Urothelium cell line (cell line): ENCODE data around the gene NEFH.

ENCODE experiments used
- DNase-seq: peaks from one replicate; pipeline ENCODE4 v3.0.0; 2011; ENCODE audit warnings: low spot score, mixed read lengths
- FAIRE-seq: peaks from 2 replicates; lab custom pipeline; 2011; peaks lifted over from hg19 to GRCh38; lab: Jason Lieb, UNC

The NEFH gene

DNA sequence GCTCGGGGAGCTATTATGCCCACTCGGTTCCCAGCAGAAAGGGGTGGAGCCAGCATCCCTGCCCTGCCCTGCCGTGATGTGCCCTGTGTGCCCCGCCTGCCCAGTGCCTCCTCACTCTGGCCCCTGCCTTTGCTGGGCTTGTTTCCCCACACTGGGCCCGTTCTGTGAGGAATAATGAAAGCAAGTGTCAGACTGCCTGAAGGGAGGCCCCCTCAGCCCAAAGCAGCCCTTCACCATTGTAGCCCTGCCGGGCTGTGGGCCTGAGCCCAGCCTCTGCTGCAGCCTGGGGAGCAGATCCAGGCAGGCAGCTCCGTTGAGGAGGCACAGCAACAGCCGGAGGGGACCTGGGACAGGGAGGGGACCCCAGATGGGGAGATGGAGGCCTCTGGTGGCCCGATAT is 20.2 kb upstream of the NEFH start:
- DNase-seq, result no peak
- no peak for FAIRE-seq

DNA sequence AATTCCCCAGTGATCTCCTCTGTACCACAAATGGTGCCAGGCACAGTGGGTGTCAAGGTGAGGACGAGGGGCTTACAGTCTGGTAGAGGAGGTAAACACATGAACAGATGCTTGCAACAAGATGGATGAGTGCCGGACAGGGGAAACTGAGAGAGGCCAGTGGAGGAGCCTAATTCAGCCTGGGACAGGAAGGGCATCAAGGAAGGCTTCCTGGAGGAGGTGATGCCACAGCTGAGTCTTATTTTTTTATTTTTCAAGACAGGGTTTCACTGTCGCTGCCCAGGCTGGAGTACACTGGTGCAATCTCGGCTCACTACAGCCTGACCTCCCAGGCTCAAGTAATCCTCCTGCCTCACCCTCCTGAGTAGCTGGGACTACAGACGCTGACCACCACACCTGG is 18.8 kb upstream of the NEFH start:
- FAIRE-seq, result no peak
- DNase-seq, result no peak

DNA sequence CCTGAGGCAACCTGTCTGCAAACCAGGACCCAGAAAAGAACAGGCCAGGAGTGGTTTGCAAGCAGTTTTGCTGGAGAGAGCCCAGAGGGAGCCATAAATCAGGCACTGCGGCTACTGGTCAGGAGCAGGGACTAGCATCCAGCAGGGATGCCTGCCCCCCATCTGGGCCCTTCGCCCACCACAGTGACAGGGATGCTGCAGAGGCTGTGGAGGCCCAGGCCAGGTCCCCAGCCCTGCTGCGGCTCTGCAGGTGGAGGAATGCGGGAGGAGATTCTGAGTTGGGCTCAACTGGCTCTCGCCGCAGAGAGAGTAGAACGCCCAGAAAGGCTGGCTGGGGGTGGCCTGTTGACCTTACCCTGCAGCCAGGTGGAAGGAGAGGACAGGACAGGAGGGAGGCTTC is 16.4 kb upstream of the NEFH start:
- DNase-seq (no peak), FAIRE-seq (peak; percentile 5)

DNA sequence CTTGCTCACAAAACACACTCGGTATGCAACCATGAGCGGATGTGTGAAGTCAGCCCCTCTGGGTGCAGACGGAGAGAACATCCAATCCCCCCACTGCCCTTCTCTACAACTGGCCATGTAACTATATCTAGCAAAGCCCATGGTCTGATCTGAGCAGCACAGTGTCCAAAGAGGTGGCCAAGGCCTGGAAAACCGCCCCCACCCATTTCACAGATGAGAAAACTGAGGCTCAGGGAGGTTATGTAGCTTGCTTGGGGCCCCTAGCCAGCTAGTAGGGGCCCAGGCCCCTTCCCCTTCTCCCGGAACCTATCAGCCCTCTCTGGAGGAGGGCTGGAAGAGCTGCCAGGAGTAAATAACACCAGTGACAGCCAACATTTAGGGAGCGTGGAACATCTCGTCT is 15.4 kb upstream of the NEFH start:
- no peak for FAIRE-seq
- DNase-seq, result no peak

DNA sequence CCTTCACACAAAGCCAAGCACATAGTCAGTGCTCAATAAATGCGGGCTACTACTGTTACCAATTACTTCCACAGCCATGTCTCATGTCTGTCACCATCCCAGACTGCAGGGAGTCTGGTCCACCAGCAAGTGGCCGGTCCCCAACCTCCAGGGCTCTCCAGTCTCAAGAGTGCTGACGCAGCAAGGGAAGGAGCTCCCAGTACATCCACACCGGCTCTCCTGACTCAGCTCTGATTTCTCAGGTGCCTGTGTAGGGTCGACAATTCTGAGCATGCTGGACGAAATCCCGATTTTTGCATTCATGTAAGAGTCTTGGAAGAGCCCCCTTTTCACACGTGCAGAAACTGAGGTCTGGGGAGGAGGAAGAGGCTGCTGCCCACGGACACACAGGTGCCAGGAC is 10.3 kb upstream of the NEFH start:
- peak; percentile 66 for FAIRE-seq
- no peak for DNase-seq

DNA sequence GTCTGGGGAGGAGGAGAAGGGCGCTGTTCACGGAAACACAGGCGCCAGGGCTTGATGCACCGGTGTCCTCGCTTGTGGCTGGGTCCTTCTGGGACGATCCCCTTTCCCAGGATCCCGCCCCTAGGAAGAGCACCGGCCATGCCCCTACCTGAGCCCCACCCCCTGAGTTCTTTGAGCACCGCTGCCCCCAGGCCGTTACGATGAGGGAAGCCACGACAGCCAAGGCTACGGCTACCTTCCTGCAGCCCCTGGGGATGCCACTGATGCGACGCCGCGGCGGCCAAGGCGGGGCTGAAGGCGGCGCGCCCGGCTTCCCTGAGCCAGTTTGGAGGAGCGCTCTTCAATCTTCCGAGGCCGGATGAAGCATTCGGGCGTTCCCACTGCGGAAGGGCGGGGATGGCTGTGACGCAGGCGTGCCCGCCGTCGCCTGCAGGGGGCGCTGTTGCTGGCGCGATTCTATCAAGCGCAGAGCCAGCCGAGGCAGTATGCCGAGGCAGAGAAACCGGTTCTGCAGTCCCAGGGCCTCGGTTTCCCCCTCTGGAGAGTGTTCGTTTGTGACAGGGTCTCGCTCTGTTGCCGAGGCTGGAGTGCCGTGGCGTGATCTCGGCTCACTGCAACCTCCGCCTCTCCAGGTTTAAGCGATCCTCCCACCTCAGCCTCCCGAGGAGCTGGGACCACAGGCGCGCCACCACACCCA is 9.7 kb upstream of the NEFH start:
- DNase-seq, result peak; percentile 95
- FAIRE-seq, result peak; percentile 72

DNA sequence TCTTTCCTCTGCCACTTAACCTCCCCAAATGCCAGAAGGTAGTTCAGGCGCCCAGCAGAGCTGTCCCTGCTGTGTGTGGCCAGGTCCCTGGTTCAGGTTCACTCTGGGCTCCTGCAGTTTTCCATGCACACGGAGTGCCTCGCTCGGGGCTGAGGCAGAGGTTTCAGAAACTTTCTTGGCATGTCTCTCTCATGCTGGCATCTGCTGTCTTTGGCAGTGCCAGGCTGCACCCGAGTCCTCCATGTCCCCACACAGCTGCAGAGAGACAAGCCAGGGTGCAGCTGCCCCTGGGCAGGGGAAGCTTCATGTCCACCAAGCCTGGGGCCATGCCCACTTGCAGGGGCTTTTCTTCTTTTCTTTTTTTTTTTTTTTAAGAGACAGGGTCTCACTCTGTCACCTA is 7.0 kb upstream of the NEFH start:
- DNase-seq (no peak), FAIRE-seq (no peak)

DNA sequence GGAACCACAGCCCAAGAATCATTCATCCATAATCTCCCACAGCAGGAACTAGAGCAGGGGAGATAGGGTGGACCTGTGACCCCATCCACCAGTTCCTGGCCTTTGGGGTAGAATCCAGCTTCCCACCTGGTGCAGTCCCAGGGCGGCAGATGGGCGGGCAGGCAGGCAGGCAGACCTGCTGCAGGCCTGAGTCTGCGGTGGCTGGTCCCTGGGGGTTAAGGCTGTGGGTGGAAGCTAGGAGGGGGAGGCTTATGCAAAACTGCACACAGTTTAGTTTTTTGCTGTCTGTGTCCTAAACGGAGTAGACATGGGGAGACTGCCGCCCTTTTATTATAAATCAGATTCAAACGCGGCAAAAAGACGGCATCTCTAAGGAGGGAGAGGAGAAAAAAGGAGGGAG is 4.5 kb upstream of the NEFH start:
- FAIRE-seq (no peak), DNase-seq (no peak)

DNA sequence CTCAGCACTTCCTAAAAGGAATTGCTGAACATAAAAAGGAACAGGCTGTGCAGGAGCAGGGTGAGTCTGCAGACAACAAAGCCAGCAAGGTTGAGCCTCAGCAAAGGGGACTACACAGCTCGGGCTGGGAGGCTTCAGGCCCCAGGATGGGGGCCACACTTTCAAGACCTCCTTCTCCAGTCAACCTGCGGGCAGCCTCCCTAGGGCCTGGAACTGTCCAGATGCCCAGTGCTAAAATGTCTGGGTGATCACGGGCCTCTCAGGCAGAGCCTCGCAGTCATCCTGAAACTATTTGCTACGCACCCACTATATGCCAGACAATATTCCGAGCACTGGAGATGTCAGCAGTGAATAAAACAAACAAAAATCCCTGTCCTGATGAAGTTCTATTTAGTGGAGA is 3.9 kb upstream of the NEFH start:
- FAIRE-seq (no peak), DNase-seq (no peak)

DNA sequence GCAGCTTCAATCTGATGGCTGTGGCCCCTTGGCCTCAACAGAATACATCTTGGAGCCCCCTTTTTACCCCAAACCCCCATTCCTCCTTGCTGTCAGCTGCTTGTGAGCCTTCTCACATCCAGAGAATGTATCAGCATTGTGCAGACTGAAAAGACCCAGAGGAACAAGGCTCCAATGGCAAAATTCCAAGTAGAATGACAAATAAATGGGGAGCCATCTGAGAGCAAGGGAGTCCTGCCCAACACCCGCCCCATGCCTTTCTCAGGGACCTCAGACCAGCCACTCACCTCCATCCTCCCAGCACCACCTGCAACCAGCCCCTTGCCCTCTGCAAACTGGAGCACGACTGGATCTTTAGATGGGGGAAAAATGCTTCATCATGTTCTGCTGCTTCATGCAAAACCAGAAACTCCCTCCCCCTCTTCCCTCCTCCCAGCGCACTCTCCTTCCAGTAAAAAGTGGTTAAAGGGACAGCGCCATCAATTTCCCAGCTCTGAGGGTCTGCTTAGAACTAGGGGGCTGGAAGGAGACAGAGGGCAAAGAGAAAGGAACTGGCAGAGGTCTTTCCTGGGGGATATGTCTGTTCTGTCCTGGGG is 2.2 kb upstream of the NEFH start:
- DNase-seq (no peak), FAIRE-seq (no peak)

DNA sequence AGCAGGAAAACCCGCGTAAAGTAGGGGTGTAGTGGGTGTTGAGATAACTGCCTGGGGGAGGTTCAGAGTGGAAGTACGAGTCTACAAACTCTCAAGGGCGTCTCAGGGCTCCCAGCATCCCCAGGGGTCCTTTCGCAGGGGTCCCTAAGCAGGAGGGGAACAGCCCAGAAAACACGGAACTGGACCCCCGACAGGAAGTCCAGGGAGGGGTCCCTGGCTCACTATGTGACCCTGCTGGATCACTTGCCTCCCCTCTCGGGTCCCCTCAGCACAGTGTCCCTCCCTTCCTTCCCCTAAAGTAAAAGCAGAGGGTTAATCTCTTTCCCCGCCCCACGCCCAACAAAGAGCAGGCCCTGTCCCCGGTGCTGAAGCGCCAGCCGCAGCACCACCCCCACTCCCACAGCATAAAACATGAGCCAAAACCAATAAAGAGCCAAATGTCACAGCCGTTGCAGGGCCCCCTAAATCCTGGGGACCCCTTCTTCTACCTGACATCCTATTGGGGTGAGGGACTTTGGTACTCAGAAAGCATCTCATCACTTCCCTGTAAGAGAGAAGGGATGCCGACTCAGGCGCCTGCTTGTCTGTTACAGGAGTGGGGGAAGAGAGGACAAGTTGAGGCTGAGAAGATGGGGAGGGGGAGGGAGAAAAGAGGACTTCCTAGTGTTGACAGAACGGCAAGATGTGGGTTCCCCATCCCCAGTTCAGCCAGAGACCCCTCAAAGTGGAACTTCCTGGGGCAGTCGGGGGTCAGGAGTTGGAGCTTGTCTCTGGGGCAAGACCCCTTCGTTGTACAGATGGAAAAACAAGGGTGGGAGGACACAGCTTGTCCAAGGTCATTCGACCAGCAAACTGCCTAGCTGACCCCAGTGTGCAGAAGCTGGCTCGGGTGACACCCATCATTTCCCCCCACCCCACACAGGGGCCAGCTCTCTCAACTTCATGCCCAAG is 1.4 kb upstream of the NEFH start:
- DNase-seq (peak; percentile 68), FAIRE-seq (no peak)

DNA sequence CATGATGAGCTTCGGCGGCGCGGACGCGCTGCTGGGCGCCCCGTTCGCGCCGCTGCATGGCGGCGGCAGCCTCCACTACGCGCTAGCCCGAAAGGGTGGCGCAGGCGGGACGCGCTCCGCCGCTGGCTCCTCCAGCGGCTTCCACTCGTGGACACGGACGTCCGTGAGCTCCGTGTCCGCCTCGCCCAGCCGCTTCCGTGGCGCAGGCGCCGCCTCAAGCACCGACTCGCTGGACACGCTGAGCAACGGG is 169 bp downstream of the NEFH start:
- no peak for DNase-seq
- no peak for FAIRE-seq

DNA sequence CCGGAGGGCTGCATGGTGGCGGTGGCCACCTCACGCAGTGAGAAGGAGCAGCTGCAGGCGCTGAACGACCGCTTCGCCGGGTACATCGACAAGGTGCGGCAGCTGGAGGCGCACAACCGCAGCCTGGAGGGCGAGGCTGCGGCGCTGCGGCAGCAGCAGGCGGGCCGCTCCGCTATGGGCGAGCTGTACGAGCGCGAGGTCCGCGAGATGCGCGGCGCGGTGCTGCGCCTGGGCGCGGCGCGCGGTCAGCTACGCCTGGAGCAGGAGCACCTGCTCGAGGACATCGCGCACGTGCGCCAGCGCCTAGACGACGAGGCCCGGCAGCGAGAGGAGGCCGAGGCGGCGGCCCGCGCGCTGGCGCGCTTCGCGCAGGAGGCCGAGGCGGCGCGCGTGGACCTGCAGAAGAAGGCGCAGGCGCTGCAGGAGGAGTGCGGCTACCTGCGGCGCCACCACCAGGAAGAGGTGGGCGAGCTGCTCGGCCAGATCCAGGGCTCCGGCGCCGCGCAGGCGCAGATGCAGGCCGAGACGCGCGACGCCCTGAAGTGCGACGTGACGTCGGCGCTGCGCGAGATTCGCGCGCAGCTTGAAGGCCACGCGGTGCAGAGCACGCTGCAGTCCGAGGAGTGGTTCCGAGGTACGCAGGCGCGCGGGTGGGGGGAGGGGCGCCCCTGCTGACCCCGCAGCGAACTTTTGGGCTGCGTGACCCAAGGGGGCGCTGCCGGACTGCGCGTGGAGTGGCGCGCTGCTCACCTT is 670 bp downstream of the NEFH start:
- no peak for DNase-seq
- no peak for FAIRE-seq

DNA sequence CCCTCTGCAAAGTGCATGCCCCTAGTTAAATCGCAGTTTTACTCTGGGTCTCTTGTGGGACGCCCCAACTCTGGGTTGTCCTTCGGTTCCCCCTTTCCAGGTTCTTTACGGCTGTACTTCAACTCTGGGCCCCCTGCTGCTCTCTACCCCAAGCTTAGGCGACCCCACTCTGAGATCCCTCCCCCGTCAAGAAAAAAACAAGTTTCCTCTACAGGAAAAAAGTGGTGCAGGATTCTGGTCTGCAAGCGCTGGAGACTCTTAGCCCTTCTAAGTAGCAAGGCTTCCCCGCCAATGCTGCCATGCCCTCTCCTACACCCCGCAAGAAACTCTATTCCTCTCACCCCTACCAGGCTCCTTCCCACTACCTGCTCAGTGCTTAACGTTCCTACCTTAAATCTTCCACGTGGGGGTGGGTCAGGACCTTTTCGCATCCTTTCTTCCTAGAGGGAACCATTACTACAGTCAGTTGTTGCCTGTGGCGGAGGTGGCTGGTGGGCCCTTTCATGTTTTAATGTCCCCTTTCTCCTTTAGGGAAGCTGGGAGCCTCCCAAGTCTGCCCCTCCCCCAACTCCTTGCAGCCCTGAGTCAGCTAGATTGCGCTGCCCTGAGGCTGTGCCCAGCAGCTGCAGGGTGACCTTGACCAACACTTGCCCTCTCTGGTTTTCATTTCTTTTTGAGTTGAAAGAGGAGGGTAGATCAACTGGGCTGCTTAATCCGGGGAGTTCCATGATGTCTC is 1.4 kb downstream of the NEFH start:
- FAIRE-seq (no peak), DNase-seq (no peak)

DNA sequence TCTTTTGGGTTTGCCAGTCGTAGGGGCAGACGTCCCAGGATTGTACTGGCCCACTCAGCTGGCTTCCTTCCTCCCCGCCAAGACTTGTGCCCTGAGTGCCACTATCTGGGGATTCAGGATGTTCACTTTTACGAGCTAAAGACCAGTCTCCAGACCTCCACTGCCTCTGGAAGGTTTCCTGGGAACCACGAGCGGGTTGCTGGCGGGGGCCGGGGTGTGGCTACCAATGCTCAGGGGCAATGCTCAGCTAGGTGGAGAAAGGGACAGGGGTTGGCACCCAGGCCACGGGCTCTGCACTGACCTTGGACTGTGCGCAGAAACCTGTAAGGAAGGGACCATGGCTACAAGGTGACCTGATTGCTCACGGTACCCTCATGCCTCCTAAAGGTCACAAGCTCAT is 2.2 kb downstream of the NEFH start:
- no peak for DNase-seq
- FAIRE-seq, result no peak

DNA sequence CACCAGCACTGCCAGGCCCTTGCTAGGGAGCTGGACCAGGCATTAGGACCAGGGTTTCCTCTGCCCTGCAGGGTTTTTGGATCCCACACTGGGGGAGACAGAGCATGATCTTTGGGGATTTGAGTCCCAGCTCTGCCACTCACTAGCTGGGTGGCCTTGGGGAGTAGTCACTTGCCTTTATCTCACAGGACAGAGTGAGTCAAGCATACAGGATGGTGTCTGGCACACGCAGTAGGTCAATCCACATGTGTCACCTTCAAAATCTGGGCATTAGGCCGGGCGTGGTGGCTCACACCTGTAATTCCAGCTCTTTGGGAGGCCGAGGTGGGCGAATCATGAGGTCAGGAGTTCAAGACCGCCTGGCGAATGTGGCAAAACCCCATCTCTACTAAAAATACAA is 2.7 kb downstream of the NEFH start:
- FAIRE-seq, result peak; percentile 56

DNA sequence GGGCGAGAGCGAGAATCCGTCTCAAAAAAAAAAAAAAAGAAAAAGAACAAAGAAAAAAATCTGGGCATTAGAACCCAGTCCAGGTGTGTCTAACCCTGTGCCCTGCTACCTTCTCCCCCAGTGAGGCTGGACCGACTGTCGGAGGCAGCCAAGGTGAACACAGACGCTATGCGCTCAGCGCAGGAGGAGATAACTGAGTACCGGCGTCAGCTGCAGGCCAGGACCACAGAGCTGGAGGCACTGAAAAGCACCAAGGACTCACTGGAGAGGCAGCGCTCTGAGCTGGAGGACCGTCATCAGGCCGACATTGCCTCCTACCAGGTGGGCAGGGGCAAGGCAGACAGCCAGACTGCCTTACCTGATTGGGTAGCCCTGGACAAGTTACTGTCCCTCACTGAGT is 3.2 kb downstream of the NEFH start:
- peak; percentile 77 for FAIRE-seq
- no peak for DNase-seq

More for the DNA sequence above, 2.7 kb downstream of the NEFH start:
- DNase-seq, result no peak

DNA sequence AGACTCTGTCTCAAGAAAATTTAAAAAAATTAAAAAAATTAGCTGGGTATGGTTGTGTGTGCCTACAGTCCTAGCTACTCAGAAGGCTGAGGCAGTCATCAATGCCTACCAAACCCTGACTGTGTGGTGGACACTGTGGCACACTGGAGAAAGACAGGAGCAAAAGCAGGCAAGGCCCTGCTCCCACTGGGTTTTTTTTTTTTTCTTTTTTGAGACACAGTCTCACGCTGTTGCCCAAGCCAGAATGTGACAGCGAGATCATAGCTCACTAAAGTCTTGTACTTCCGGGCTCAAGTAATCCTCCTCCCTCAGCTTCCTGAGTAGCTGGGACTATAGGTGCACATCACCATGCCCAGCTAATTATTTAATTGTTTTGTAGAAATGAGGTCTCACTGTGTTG is 4.6 kb downstream of the NEFH start:
- no peak for FAIRE-seq
- no peak for DNase-seq

DNA sequence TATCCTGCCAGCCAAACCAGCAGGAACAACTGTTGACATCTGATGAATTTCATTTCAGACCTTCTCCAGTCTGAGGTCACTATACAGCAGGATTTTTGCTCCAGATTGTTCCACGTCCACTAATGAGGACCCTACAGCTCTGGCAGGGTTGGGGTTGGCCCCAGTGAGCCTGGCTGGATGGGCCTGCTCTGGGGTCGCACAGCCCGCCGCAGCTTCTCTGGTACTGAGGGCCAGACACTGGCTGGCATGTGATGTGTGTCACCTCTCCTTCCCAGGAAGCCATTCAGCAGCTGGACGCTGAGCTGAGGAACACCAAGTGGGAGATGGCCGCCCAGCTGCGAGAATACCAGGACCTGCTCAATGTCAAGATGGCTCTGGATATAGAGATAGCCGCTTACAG is 5.4 kb downstream of the NEFH start:
- DNase-seq (no peak), FAIRE-seq (no peak)

DNA sequence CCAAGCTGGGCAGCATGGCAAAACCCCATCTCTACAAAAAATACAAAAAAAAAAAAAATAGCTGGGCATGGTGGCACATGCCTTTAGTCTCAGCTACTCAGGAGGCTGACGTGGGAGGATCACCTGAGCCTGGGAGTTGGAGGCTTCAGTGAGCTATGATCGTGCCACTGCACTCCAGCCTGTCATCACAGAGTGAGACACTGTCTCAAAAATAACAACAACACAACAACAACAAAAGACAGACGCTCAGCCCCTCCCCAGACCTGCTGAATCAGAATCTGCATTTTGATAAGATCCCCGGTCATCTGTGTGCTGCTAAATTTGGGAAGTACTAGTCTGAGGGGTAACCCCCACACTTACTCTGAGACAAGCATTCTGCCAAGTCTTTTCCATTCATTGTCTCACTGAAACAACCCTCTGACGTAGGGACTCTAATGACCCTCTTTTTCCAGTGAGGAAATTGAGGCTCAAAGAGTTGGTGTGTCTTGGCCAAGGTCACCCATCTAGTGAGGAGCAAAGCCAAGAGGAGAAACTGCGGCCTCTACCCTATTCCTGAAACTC is 7.5 kb downstream of the NEFH start:
- FAIRE-seq, result no peak
- no peak for DNase-seq
